Mesendoderm (in vitro differentiated cells): ENCODE measurements around the gene SRGAP1.

Experiments used
- DNase-seq: peaks from one replicate; pipeline ENCODE4 v3.0.0; 2013
- H2AK5ac ChIP-seq: 2 replicates; pipeline ENCODE4 v1.6.1; 2013; ENCODE audit warnings: low read length, inconsistent platforms
- H2BK120ac ChIP-seq: 2 replicates; pipeline ENCODE4 v1.6.1; 2013; ENCODE audit warnings: low read depth, mild to moderate bottlenecking, low read length, moderate library complexity, mixed read lengths
- H2BK15ac ChIP-seq: replicated peaks from 2 replicates; pipeline ENCODE4 v1.6.1; 2013; ENCODE audit warnings: low read depth, mild to moderate bottlenecking, moderate library complexity
- H2BK5ac ChIP-seq: 2 replicates; pipeline ENCODE4 v1.6.1; 2013; ENCODE audit warnings: low read length, inconsistent platforms
- H3K18ac ChIP-seq: 2 replicates; pipeline ENCODE4 v1.6.1; 2013; ENCODE audit warnings: mild to moderate bottlenecking, low read length, mixed read lengths
- H3K23ac ChIP-seq: one replicate; pipeline ENCODE4 v1.6.1; 2013; ENCODE audit warnings: low read length
- H3K27ac ChIP-seq: 2 replicates; pipeline ENCODE4 v1.5.1; 2013; ENCODE audit warnings: low read depth, mild to moderate bottlenecking, inconsistent platforms, low read length, moderate library complexity
- H3K27me3 ChIP-seq: 2 replicates; pipeline ENCODE4 v1.6.1; 2013; ENCODE audit warnings: low read length, control low read depth, mild to moderate bottlenecking, inconsistent platforms; ENCODE audit not compliant: insufficient read depth, poor library complexity
- H3K36me3 ChIP-seq: 2 replicates; pipeline ENCODE4 v1.6.1; 2013; ENCODE audit warnings: low read length, inconsistent platforms; ENCODE audit not compliant: control insufficient read depth, insufficient read depth
- H3K4ac ChIP-seq: one replicate; pipeline ENCODE4 v1.6.1; 2013; ENCODE audit warnings: low read depth, mild to moderate bottlenecking, low read length, moderate library complexity
- H3K4me1 ChIP-seq: 2 replicates; pipeline ENCODE4 v1.6.1; 2013; ENCODE audit warnings: low read depth, low read length, inconsistent platforms; ENCODE audit not compliant: control insufficient read depth
- H3K4me2 ChIP-seq: 2 replicates; pipeline ENCODE4 v1.6.1; 2013; ENCODE audit warnings: low read length
- H3K4me3 ChIP-seq: 2 replicates; pipeline ENCODE4 v1.5.1; 2013; ENCODE audit warnings: mild to moderate bottlenecking, low read length
- H3K56ac ChIP-seq: one replicate; pipeline ENCODE4 v1.6.1; 2013; ENCODE audit warnings: low read length
- H3K79me1 ChIP-seq: 2 replicates; pipeline ENCODE4 v1.6.1; 2013; ENCODE audit warnings: low read length, inconsistent platforms
- H3K79me2 ChIP-seq: 2 replicates; pipeline ENCODE4 v1.6.1; 2013; ENCODE audit warnings: mild to moderate bottlenecking, low read length; ENCODE audit not compliant: control insufficient read depth, insufficient read depth
- H3K9ac ChIP-seq: 2 replicates; pipeline ENCODE4 v1.6.1; 2013; ENCODE audit warnings: low read length, inconsistent platforms
- H4K5ac ChIP-seq: one replicate; pipeline ENCODE4 v1.6.1; 2013; ENCODE audit warnings: low read length
- H4K8ac ChIP-seq: one replicate; pipeline ENCODE4 v1.6.1; 2013; ENCODE audit warnings: low read depth, mild to moderate bottlenecking, control low read depth, low read length, moderate library complexity
- WGBS: extraction: QIAGEN DNeasy Blood & Tissue Kit; methylation state at CpG from one replicate; pipeline ENCODE4 v1.1.7; 2013; ENCODE audit warnings: low lambda C conversion rate, missing lambda C conversion rate; ENCODE audit not compliant: insufficient coverage; ENCODE audit errors: extremely low coverage; 5-methylcytosine and 5-hydroxymethylcytosine counted together

The SRGAP1 gene

DNA sequence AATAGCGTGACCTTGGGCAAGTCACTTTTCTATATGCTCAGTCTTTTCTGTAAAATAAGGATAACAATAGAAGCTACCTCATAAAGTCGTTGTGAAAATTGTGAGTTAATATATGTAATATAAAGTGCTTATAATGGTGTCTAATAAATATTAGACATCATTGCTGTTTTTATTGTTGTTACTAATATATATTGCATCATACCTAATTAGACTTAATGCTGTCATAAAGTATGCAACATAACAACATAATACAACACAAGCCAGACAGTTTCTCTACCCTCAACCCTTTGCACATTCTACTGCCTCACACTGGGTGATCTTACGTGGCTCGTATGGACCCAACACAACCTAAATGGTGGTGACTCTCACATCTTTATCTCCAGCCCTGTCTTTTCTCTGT, 240.7 kb downstream of the SRGAP1 start:
- no peak overlapping the region for H3K4ac ChIP-seq
- no peak overlapping the region for H3K23ac ChIP-seq
- no peaks in the 10 kb centered on the region for H3K79me2 ChIP-seq
- no peak overlapping the region for H3K27ac ChIP-seq
- no peak overlapping the region for H2BK15ac ChIP-seq
- no peak overlapping the region for H2BK5ac ChIP-seq
- H3K27me3 ChIP-seq = no peaks in the 10 kb centered on the region
- H3K79me1 ChIP-seq = no peaks in the 10 kb centered on the region
- no peak overlapping the region for H4K5ac ChIP-seq
- no peak overlapping the region for H3K18ac ChIP-seq
- WGBS = 100% methylated on average over 1 of the region's 4 CpGs
- H3K56ac ChIP-seq = no peak overlapping the region
- H4K8ac ChIP-seq = no peak overlapping the region
- H3K9ac ChIP-seq = no peak overlapping the region
- H3K36me3 ChIP-seq = no peaks in the 10 kb centered on the region
- H2AK5ac ChIP-seq = no peak overlapping the region
- no peak overlapping the region for H3K4me2 ChIP-seq
- H3K4me3 ChIP-seq = no peak overlapping the region
- no peak overlapping the region for H2BK120ac ChIP-seq
- peaks cover 4% of the 10 kb centered on the region for H3K4me1 ChIP-seq
- no peak for DNase-seq

DNA sequence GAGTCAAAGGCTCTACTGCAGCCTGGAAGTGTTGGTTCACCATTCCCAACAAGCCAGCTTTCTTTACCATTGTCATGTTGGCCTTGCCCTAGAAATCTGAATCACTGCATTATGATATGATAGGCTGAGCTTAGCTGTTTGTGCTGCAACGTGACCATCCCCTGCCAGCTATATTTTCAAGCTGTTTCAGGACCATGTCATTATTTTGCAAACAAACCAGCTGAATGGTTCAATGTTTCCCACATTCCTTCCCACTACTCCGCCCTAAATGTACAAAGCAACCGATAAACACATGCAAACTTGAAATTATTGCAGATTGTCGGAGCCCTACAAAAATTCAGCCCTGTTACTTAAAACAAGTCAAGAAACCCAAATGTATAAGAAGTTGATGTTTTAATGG, 241.5 kb downstream of the SRGAP1 start:
- no CpG with 5 or more reads among the region's 4 CpGs for WGBS
- Histone ChIP-seq H4K8ac (no peak overlapping the region), H3K56ac (no peak overlapping the region), H2BK5ac (no peak overlapping the region), H2BK15ac (no peak overlapping the region), H3K79me1 (no peaks in the 10 kb centered on the region), H3K27ac (no peak overlapping the region), H3K4me1 (peaks cover 3% of the 10 kb centered on the region), H4K5ac (no peak overlapping the region), H3K23ac (no peak overlapping the region), H3K4ac (no peak overlapping the region), H2BK120ac (no peak overlapping the region), H3K4me3 (no peak overlapping the region), H2AK5ac (no peak overlapping the region), H3K27me3 (no peaks in the 10 kb centered on the region), H3K79me2 (no peaks in the 10 kb centered on the region), H3K36me3 (no peaks in the 10 kb centered on the region), H3K4me2 (no peak overlapping the region), H3K18ac (no peak overlapping the region), H3K9ac (no peak overlapping the region)
- no peak for DNase-seq

DNA sequence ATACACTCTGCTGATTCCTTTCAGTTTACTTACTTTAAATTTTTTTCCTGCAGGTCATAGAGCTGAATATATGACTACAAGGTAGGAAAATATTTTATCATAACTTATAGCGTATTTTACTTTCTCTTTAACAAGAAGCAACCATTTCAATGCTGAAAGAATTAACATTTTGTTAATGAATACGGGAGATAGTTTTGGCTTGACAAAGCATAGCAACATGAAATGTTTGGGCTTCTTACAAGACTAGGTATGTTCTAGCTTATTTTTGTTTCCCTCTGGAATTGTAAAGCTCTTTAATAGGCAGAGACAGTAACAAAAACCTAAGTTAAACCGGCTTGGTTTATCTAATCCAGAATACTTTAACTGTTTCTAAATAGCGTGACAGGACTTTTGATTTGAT, 242.4 kb downstream of the SRGAP1 start:
- Histone ChIP-seq H3K56ac (no peak overlapping the region), H2BK120ac (no peak overlapping the region), H3K36me3 (no peaks in the 10 kb centered on the region), H3K18ac (no peak overlapping the region), H3K4me2 (no peak overlapping the region), H3K9ac (no peak overlapping the region), H4K5ac (no peak overlapping the region), H3K23ac (no peak overlapping the region), H3K27me3 (no peaks in the 10 kb centered on the region), H3K27ac (no peak overlapping the region), H3K4me3 (no peak overlapping the region), H3K79me1 (no peaks in the 10 kb centered on the region), H3K4ac (no peak overlapping the region), H2AK5ac (no peak overlapping the region), H2BK15ac (no peak overlapping the region), H3K4me1 (peaks cover 3% of the 10 kb centered on the region), H2BK5ac (no peak overlapping the region), H4K8ac (no peak overlapping the region), H3K79me2 (no peaks in the 10 kb centered on the region)
- DNase-seq = no peak
- no CpG with 5 or more reads among the region's 4 CpGs for WGBS

DNA sequence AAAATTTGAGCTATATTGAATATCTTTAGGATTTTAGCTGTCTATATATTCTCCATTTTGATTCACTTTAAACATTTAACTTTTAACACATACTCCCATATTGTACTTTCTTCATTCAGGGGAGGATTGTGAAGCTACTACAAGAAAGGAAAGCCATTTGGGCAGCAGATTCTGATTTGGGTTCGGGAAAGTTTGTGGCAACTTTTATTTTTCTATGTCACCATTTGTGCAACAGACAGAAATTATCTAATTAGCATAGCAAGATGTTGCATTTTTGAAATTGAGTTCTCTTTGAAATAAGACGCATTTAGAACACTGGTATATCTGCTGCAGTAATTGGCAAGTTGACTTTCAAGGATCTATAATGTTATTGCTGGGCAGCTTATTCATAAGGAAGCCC, 243.3 kb downstream of the SRGAP1 start:
- no peak overlapping the region for H2BK120ac ChIP-seq
- H3K18ac ChIP-seq = no peak overlapping the region
- no peak overlapping the region for H3K9ac ChIP-seq
- no peak for DNase-seq
- H3K27me3 ChIP-seq = no peaks in the 10 kb centered on the region
- H4K5ac ChIP-seq = no peak overlapping the region
- no peaks in the 10 kb centered on the region for H3K36me3 ChIP-seq
- H3K56ac ChIP-seq = no peak overlapping the region
- no peak overlapping the region for H3K4me3 ChIP-seq
- H3K79me1 ChIP-seq = no peaks in the 10 kb centered on the region
- no peak overlapping the region for H3K4ac ChIP-seq
- no peak overlapping the region for H2BK15ac ChIP-seq
- no peaks in the 10 kb centered on the region for H3K79me2 ChIP-seq
- H3K27ac ChIP-seq = no peak overlapping the region
- H2BK5ac ChIP-seq = no peak overlapping the region
- no peak overlapping the region for H4K8ac ChIP-seq
- no peak overlapping the region for H2AK5ac ChIP-seq
- no peak overlapping the region for H3K23ac ChIP-seq
- H3K4me1 ChIP-seq = peaks cover 3% of the 10 kb centered on the region
- H3K4me2 ChIP-seq = no peak overlapping the region
- no CpG with 5 or more reads among the region's 2 CpGs for WGBS

DNA sequence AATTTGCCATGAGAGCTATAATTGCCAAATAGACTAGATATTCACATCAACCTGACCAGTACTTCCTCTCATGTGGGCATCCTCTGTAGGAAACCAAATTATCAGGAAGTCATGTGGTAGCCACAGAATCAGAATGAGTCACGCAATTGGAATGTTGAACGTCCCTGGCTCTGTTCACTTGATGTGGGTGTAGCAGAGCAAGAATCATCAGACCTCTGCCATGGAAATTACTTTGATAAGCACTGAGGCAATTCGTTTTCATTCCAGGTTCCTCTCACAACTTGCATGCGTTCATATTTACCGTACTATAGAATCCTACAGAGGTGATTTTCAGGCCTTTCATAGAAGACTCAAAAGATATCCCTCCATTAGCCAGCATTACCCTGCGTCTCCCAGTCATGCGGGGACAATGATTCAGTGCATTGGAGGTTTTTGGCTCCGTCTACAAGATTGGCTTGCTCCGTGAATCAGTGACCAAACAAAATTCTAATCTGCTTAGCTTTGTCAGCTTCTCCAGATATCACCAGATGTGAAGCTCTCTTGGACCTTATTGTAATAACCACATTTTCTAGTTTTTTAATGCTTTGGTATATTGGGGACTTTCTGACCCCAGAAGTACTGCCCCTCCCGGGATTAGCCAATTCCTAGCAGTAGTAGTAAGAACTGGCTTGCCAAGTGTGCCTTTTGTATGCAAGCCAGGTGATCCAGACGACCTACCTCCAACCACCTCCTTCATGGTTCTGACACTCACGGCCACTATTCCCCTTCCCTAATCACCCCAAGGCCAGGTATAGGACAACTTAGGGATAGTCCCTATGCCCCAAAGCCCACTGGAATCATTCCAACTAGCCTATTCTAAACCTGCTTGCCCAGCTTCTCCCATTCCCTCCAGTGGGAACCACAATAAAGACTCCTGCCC, 244.2 kb downstream of the SRGAP1 start:
- Histone ChIP-seq H3K79me2 (no peaks in the 10 kb centered on the region), H2AK5ac (no peak overlapping the region), H3K36me3 (no peaks in the 10 kb centered on the region), H2BK5ac (no peak overlapping the region), H3K23ac (no peak overlapping the region), H3K4me3 (no peak overlapping the region), H3K18ac (no peak overlapping the region), H2BK120ac (no peak overlapping the region), H4K5ac (no peak overlapping the region), H3K9ac (no peak overlapping the region), H4K8ac (no peak overlapping the region), H3K56ac (no peak overlapping the region), H2BK15ac (no peak overlapping the region), H3K27me3 (no peaks in the 10 kb centered on the region), H3K4me2 (no peak overlapping the region), H3K27ac (no peak overlapping the region), H3K4me1 (peaks cover 3% of the 10 kb centered on the region), H3K4ac (no peak overlapping the region), H3K79me1 (no peaks in the 10 kb centered on the region)
- peak; percentile 94 for DNase-seq
- WGBS = no CpG with 5 or more reads among the region's 12 CpGs

DNA sequence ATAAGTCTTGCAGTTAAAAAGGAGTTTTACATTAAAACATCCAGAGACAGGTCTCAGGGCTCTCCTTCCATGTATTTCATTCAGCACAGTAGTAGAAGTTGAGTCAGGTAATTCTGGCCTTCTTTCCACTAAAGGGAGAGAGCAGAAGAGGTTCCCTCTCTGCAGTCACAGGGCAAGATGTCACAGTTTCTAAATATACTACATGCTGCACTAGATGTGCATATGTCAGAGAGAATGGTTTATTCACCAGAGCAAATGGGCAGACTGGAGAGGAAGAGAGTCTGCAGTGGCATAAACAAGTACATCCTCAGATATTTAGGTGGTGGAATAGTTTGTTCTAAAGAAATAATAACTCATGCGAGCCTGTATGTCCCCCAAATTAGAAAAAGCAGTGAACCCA, 245.5 kb downstream of the SRGAP1 start:
- H3K18ac ChIP-seq = no peak overlapping the region
- no peak overlapping the region for H3K4ac ChIP-seq
- no peaks in the 10 kb centered on the region for H3K79me2 ChIP-seq
- peaks cover 3% of the 10 kb centered on the region for H3K4me1 ChIP-seq
- no peak overlapping the region for H3K23ac ChIP-seq
- no peaks in the 10 kb centered on the region for H3K79me1 ChIP-seq
- no peak overlapping the region for H3K4me2 ChIP-seq
- no peak overlapping the region for H4K5ac ChIP-seq
- DNase-seq = no peak
- no peak overlapping the region for H2BK15ac ChIP-seq
- H3K9ac ChIP-seq = no peak overlapping the region
- H3K56ac ChIP-seq = no peak overlapping the region
- no peak overlapping the region for H3K4me3 ChIP-seq
- WGBS = no CpG with 5 or more reads among the region's 1 CpG
- no peak overlapping the region for H2BK120ac ChIP-seq
- H2AK5ac ChIP-seq = no peak overlapping the region
- H3K27ac ChIP-seq = no peak overlapping the region
- H3K27me3 ChIP-seq = no peaks in the 10 kb centered on the region
- H2BK5ac ChIP-seq = no peak overlapping the region
- no peaks in the 10 kb centered on the region for H3K36me3 ChIP-seq
- H4K8ac ChIP-seq = no peak overlapping the region
